ENCODE data around the gene CRTC3.

DNA sequence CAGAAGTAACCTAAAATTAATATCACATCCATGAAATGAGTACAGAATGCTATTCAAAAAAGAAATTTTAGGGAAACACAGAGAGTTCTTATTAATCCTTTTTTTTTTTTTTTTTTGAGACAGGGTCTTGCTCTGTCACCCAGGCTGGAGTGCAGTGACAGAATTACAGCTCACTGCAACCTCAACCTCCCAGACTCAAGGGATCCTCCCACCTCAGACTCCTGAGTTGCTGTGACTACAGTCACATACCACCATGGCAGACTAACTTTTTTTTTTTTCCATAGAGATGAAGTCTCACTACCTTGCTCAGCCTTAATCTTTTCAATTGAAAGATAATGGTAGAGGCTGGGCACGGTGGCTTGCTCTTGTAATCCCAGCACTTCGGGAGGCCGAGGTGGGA is 6.3 kb upstream of the CRTC3 start:
- TF ChIP-seq, protein P1, sequence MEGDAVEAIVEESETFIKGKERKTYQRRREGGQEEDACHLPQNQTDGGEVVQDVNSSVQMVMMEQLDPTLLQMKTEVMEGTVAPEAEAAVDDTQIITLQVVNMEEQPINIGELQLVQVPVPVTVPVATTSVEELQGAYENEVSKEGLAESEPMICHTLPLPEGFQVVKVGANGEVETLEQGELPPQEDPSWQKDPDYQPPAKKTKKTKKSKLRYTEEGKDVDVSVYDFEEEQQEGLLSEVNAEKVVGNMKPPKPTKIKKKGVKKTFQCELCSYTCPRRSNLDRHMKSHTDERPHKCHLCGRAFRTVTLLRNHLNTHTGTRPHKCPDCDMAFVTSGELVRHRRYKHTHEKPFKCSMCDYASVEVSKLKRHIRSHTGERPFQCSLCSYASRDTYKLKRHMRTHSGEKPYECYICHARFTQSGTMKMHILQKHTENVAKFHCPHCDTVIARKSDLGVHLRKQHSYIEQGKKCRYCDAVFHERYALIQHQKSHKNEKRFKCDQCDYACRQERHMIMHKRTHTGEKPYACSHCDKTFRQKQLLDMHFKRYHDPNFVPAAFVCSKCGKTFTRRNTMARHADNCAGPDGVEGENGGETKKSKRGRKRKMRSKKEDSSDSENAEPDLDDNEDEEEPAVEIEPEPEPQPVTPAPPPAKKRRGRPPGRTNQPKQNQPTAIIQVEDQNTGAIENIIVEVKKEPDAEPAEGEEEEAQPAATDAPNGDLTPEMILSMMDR (IDR thresholded peaks at IDR 0.05) = no peak
- no peak for TF ChIP-seq POLR2A (IDR thresholded peaks at IDR 0.05)
